Measurements from ENCODE around the gene IL17RA.
A peak's percentile ranks its signal among the peaks of the same experiment; 100 is the strongest.

Gene IL17RA

DNA sequence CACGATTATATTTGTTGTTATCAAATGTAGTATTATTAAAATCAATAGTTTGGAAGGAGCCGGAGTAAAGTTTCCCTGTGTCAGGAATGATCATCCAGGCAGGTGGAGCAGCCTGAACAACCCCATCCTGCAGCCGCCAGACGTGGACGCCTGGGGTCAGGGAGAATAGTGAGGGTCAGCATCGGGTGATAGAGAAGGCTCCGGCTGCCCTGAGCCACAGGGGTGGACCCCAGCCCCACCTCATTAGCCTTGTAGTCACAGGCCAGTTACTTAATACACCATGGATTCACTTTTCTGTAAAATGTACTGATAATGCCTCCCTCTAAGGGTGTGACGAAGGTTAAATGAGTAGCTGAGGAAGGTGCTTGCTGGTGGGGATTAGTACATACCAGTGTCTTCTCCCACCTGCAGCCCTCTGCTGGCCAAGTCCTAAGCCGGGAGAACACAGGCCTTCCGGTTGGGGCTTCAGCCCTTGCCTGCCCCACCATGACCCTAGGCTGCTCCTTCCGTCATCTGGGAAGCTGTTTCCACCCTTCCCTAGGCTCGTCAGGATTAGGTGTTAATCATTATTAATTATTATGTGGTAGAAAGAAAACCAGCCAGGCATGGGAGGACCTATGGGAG, 21.5 kb downstream of the IL17RA start:
- Histone ChIP-seq H3K4me2 (ENCODE audit: low read depth, low read length) (no peak overlapping the region), H3K9ac (ENCODE audit: low read length) (no peak overlapping the region), H2AFZ (ENCODE audit: low read length) (no peak overlapping the region), H3K4me3 (ENCODE audit: low read length) (no peak overlapping the region), H3K9me2 (replicated peaks; ENCODE audit: insufficient read depth, low read length) (no peaks in the 10 kb centered on the region), H3K27ac (ENCODE audit: low read length) (peak overlapping the region; percentile 31; the same call in 1 of the 2 replicates), H3K4me1 (ENCODE audit: low read length) (no peaks in the 10 kb centered on the region), H3F3A (ENCODE audit: insufficient read depth, low read length) (0 out of 2 replicates have a peak, but pooled peaks cover 4% of the 10 kb centered on the region), H4K20me1 (ENCODE audit: insufficient read depth, low read length) (no peaks in the 10 kb centered on the region), H3K79me2 (ENCODE audit: low read length) (no peaks in the 10 kb centered on the region), H3K9me3 (replicated peaks; ENCODE audit: insufficient read depth, low read length) (no peaks in the 10 kb centered on the region), H3K36me3 (replicated peaks; ENCODE audit: insufficient read depth, low read length) (no peaks in the 10 kb centered on the region), H3K27me3 (replicated peaks; ENCODE audit: insufficient read depth, low read length) (no peaks in the 10 kb centered on the region)
- TF ChIP-seq EZH2phosphoT487 (IDR thresholded peaks at IDR 0.05; ENCODE audit: low read length) = no peak
- TF ChIP-seq, protein P1, sequence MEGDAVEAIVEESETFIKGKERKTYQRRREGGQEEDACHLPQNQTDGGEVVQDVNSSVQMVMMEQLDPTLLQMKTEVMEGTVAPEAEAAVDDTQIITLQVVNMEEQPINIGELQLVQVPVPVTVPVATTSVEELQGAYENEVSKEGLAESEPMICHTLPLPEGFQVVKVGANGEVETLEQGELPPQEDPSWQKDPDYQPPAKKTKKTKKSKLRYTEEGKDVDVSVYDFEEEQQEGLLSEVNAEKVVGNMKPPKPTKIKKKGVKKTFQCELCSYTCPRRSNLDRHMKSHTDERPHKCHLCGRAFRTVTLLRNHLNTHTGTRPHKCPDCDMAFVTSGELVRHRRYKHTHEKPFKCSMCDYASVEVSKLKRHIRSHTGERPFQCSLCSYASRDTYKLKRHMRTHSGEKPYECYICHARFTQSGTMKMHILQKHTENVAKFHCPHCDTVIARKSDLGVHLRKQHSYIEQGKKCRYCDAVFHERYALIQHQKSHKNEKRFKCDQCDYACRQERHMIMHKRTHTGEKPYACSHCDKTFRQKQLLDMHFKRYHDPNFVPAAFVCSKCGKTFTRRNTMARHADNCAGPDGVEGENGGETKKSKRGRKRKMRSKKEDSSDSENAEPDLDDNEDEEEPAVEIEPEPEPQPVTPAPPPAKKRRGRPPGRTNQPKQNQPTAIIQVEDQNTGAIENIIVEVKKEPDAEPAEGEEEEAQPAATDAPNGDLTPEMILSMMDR (IDR thresholded peaks at IDR 0.05; ENCODE audit: low read length) = peak; percentile 19; the same call in 1 of the 2 replicates
- no peak for DNase-seq

DNA sequence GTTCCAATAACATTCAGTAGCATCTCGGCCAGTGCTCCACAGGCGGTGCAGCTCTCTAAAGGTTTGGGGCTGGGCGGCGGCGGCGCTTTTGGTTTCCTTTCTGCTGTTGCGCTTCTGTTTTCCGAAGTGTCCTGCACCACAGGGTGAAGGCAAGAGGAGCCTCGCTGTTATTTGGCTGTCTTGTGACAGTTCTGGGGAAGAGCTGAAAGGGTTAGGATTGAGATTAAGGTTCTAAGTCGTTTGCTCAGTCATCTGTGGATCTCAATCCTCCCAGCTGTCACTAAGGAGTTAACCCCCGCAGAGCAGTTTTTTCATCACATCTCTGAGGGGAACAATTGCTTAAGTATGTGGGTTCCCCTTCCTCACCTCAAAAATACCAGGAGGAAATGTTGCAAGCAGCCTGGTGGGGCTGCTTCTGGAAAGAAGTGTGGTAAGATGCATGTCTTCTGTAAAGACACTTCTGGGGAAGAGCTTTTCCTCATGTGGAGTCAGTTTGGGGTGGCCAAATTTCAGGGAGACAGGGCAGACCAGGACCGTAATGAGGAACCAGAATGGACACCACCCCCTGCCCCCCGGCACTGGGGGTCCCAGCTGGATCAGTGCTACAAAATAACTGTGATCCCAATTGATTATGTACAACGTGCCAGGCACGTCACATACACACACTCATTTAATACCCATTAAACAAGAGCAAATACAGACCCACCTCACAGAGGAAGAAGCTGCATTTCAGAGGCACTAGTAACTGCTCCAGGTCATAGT, 22.2 kb downstream of the IL17RA start:
- DNase-seq = no peak
- Histone ChIP-seq H3K9me3 (replicated peaks; ENCODE audit: insufficient read depth, low read length) (no peaks in the 10 kb centered on the region), H3F3A (ENCODE audit: insufficient read depth, low read length) (0 out of 2 replicates have a peak, but pooled peaks cover 4% of the 10 kb centered on the region), H3K36me3 (replicated peaks; ENCODE audit: insufficient read depth, low read length) (no peaks in the 10 kb centered on the region), H3K4me3 (ENCODE audit: low read length) (no peak overlapping the region), H3K9ac (ENCODE audit: low read length) (no peak overlapping the region), H3K27ac (ENCODE audit: low read length) (peak overlapping the region; percentile 31; the same call in 1 of the 2 replicates), H4K20me1 (ENCODE audit: insufficient read depth, low read length) (no peaks in the 10 kb centered on the region), H3K79me2 (ENCODE audit: low read length) (no peaks in the 10 kb centered on the region), H3K4me2 (ENCODE audit: low read depth, low read length) (peak overlapping the region; percentile 18; the same call in 1 of the 2 replicates), H3K9me2 (replicated peaks; ENCODE audit: insufficient read depth, low read length) (no peaks in the 10 kb centered on the region), H3K4me1 (ENCODE audit: low read length) (no peaks in the 10 kb centered on the region), H2AFZ (ENCODE audit: low read length) (0 out of 2 replicates have a peak overlapping the region, but pooled peaks have one; percentile 3), H3K27me3 (replicated peaks; ENCODE audit: insufficient read depth, low read length) (no peaks in the 10 kb centered on the region)
- TF ChIP-seq, protein P1 (IDR thresholded peaks at IDR 0.05; ENCODE audit: low read length) = no peak
- TF ChIP-seq EZH2 (optimal IDR thresholded peaks at IDR 0.05; ENCODE audit: low read depth, low read length) (no peak), EZH2phosphoT487 (IDR thresholded peaks at IDR 0.05; ENCODE audit: low read length) (no peak)

DNA sequence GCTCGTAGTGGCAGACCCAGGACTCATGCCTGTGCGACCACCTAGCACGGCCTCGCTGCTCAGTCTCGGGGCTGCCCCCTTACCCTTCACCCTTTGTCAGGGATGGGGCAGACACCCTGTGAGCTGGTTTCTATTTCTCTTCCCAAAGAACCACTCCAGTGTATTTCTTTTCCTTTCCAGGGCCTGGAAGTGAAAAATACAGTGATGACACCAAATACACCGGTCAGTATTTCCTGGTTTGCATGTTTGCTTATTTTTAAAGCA, 22.7 kb downstream of the IL17RA start:
- no peak for DNase-seq
- Histone ChIP-seq H3K4me1 (ENCODE audit: low read length) (no peaks in the 10 kb centered on the region), H3K9me2 (replicated peaks; ENCODE audit: insufficient read depth, low read length) (no peaks in the 10 kb centered on the region), H3K36me3 (replicated peaks; ENCODE audit: insufficient read depth, low read length) (no peaks in the 10 kb centered on the region), H3K9me3 (replicated peaks; ENCODE audit: insufficient read depth, low read length) (no peaks in the 10 kb centered on the region), H4K20me1 (ENCODE audit: insufficient read depth, low read length) (no peaks in the 10 kb centered on the region), H3K9ac (ENCODE audit: low read length) (no peak overlapping the region), H3K79me2 (ENCODE audit: low read length) (no peaks in the 10 kb centered on the region), H3F3A (ENCODE audit: insufficient read depth, low read length) (0 out of 2 replicates have a peak, but pooled peaks cover 4% of the 10 kb centered on the region), H3K27me3 (replicated peaks; ENCODE audit: insufficient read depth, low read length) (no peaks in the 10 kb centered on the region), H2AFZ (ENCODE audit: low read length) (no peak overlapping the region), H3K4me3 (ENCODE audit: low read length) (no peak overlapping the region), H3K27ac (ENCODE audit: low read length) (no peak overlapping the region), H3K4me2 (ENCODE audit: low read depth, low read length) (no peak overlapping the region; the same call in 1 of the 2 replicates)
- TF ChIP-seq, protein P1 (IDR thresholded peaks at IDR 0.05; ENCODE audit: low read length) = no peak
- TF ChIP-seq EZH2phosphoT487 (IDR thresholded peaks at IDR 0.05; ENCODE audit: low read length) (no peak), EZH2 (optimal IDR thresholded peaks at IDR 0.05; ENCODE audit: low read depth, low read length) (no peak)
